Type B pancreatic cell (in vitro differentiated cells): Measurements from ENCODE around the gene HELT. TPM values are rescaled to one million over a fixed set of nuclear protein-coding genes. Genes with fewer than 3 reads are reported as not detected.

ENCODE experiments used
- DNase-seq: peaks from one replicate; pipeline ENCODE4 v3.0.0; 2021; ENCODE audit warnings: mixed read lengths; ENCODE audit not compliant: unreplicated experiment; ENCODE audit errors: extremely low spot score
- H3K27ac Mint-ChIP-seq: 2 replicates; pipeline ENCODE4 v1.8.0; 2021; ENCODE audit warnings: mild to moderate bottlenecking, mixed read lengths
- H3K27me3 Mint-ChIP-seq: 2 replicates; pipeline ENCODE4 v1.8.0; 2021; ENCODE audit warnings: mixed read lengths
- H3K36me3 Mint-ChIP-seq: 2 replicates; pipeline ENCODE4 v1.8.0; 2021; ENCODE audit warnings: mixed read lengths
- H3K4me1 Mint-ChIP-seq: one replicate; pipeline ENCODE4 v1.8.0; 2021; ENCODE audit warnings: mixed read lengths; ENCODE audit not compliant: unreplicated experiment
- H3K4me3 Mint-ChIP-seq: 2 replicates; pipeline ENCODE4 v1.8.0; 2021; ENCODE audit warnings: mild to moderate bottlenecking, mixed read lengths
- H3K9me3 Mint-ChIP-seq: 2 replicates; pipeline ENCODE4 v1.8.0; 2021; ENCODE audit warnings: mixed read lengths
- total RNA-seq: library from RNA; stranded (reverse); gene quantifications from 2 replicates; pipeline ENCODE4 v1.2.1, GENCODE V29; 2021; ENCODE audit warnings: low replicate concordance
- TF ChIP-seq, protein P1 (sequence below): fragments of 200-600 bp; sonication (generic); conservative IDR thresholded peaks from 2 replicates; pipeline ENCODE4 v1.5.0; 2021; ENCODE audit warnings: antibody characterized with exemption, mild to moderate bottlenecking

Gene HELT
- total RNA-seq, 1 donor from 2014 or later: 0.36 TPM

DNA sequence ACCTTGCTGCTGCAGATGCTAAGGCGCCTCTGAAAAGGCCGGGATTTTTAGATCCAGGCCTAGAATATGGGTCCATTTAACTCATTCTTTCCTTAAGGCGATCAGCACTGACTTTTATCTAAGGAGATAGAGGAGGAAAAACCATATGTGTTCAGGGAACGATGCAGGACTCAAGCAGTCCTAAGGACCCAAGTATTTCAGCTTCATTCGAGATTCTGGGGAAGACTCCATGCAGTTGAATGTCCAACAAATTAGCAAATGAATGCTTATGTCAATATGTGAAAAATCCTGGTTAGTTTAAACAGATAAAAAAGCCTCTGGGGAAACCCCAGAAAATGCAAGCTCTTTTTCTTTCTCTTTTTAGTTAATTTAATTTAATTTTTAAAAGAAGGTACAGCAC lies 36.0 kb downstream of the HELT start:
- Mint-ChIP-seq H3K4me1 (peaks cover 11% of the 10 kb centered on the region), H3K27ac (no peak overlapping the region), H3K4me3 (no peak overlapping the region), H3K27me3 (peaks cover 40% of the 10 kb centered on the region), H3K36me3 (peaks cover 5% of the 10 kb centered on the region), H3K9me3 (no peaks in the 10 kb centered on the region)
- DNase-seq: no peak
- TF ChIP-seq, protein P1, sequence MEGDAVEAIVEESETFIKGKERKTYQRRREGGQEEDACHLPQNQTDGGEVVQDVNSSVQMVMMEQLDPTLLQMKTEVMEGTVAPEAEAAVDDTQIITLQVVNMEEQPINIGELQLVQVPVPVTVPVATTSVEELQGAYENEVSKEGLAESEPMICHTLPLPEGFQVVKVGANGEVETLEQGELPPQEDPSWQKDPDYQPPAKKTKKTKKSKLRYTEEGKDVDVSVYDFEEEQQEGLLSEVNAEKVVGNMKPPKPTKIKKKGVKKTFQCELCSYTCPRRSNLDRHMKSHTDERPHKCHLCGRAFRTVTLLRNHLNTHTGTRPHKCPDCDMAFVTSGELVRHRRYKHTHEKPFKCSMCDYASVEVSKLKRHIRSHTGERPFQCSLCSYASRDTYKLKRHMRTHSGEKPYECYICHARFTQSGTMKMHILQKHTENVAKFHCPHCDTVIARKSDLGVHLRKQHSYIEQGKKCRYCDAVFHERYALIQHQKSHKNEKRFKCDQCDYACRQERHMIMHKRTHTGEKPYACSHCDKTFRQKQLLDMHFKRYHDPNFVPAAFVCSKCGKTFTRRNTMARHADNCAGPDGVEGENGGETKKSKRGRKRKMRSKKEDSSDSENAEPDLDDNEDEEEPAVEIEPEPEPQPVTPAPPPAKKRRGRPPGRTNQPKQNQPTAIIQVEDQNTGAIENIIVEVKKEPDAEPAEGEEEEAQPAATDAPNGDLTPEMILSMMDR: no peak

DNA sequence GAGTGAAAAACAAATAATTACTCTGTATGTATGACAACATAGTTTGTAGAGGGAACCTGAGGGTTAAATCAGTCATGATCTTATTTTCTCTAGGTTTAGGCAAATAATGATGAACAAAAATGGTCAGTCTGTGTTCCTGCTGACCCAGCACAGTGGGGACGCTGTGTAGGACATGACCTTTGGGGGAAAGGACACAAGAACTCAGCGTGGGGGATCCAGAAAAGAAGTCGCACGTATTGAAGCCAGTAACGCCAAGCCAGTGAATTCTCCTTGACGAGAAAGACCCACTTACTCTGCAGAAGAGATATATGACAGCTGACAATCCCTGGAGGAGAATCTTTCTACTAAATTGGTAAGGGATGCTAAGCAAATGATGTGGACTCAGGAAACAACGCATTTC lies 36.6 kb downstream of the HELT start:
- Mint-ChIP-seq H3K9me3 (no peaks in the 10 kb centered on the region), H3K36me3 (peaks cover 5% of the 10 kb centered on the region), H3K27ac (no peak overlapping the region), H3K4me1 (peaks cover 9% of the 10 kb centered on the region), H3K4me3 (no peak overlapping the region), H3K27me3 (peaks cover 39% of the 10 kb centered on the region)
- TF ChIP-seq, protein P1: no peak
- no peak for DNase-seq

DNA sequence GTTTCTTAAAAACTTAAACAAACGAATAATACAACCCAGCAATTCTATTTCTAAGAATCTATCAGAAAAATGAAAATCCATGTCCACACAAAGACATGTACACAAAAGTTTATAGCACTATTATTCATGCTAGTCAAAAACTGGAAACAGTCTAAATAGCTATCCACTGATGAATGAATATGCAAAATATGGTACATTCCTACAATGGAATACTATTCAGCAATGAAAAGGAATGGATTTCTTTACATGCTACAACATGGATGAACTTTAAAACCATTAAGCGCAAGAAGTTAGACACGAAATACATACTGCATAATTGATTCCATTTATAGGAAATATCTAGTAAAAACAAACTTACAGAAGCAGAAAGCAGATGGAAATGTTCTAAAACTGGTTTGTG lies 43.3 kb downstream of the HELT start:
- Mint-ChIP-seq H3K27me3 (peaks cover 12% of the 10 kb centered on the region), H3K9me3 (no peaks in the 10 kb centered on the region), H3K4me3 (no peak overlapping the region), H3K4me1 (no peaks in the 10 kb centered on the region), H3K36me3 (no peaks in the 10 kb centered on the region), H3K27ac (no peak overlapping the region)
- DNase-seq: no peak
- TF ChIP-seq, protein P1: no peak

DNA sequence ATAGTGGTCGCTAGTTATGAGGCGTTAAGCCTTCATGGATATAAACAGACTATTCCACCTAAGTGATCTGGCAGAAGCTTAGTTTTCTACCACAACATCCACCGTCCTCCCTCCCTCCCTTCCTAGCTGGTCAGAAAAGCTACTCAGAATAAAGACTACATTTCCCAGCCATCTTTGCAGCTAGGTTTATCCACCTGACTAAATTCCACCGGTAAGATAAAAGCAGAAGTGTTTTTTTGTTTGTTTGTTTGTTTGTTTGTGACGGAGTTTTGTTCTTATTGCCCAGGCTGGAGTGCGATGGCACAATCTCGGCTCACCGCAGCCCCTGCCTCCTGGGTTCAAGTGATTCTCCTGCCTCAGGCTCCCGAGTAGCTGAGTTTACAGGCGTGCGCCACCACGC lies 44.3 kb downstream of the HELT start:
- H3K9me3 Mint-ChIP-seq: no peaks in the 10 kb centered on the region
- H3K27ac Mint-ChIP-seq: no peak overlapping the region
- H3K4me3 Mint-ChIP-seq: no peak overlapping the region
- no peaks in the 10 kb centered on the region for H3K36me3 Mint-ChIP-seq
- TF ChIP-seq, protein P1: no peak
- H3K27me3 Mint-ChIP-seq: peaks cover 5% of the 10 kb centered on the region
- DNase-seq: no peak
- H3K4me1 Mint-ChIP-seq: no peaks in the 10 kb centered on the region

DNA sequence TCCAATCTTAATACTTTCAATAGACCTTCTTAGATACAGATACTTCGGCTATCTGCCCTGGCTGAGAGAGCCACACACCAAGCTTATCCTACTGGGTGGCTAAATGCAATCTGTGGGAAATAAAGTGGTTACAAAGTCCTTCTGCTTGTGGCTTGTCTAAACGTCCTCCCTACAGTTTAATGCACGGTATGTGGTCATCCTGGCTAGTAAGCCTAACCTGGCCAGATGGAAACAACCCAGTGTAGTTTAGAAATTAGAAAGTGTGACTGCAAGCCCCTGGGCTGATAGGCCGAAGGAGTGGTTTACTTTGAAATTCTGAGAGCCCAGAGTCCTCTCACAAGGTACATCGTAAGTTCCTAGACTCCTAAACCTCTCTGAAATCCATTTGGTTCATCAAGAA lies 47.9 kb downstream of the HELT start:
- Mint-ChIP-seq H3K4me1 (no peaks in the 10 kb centered on the region), H3K4me3 (no peak overlapping the region), H3K36me3 (no peaks in the 10 kb centered on the region), H3K9me3 (no peaks in the 10 kb centered on the region), H3K27ac (no peak overlapping the region), H3K27me3 (peaks cover 10% of the 10 kb centered on the region)
- TF ChIP-seq, protein P1: no peak
- no peak for DNase-seq

DNA sequence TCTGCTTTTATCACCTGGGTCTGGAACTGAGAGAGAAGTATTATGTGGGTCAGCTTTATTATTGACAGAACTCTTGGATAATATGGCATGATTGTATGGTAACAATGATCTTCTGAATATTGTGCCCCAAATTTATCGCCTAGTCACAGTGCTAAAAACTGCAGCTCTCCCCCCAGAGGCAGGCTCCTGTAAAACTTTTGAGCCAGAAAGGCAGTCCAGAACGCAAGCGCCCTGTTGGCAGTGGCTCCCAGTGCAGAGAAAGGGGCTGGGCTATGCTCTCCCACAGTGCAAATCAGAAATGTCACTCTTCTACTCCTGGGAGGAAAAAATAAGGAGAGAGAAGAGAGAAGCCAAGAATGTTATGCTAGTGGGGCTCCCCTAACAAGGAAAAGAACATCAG lies 50.5 kb downstream of the HELT start:
- DNase-seq: no peak
- H3K36me3 Mint-ChIP-seq: no peaks in the 10 kb centered on the region
- H3K4me3 Mint-ChIP-seq: no peak overlapping the region
- no peak overlapping the region for H3K27ac Mint-ChIP-seq
- TF ChIP-seq, protein P1: no peak
- no peaks in the 10 kb centered on the region for H3K4me1 Mint-ChIP-seq
- H3K27me3 Mint-ChIP-seq: peaks cover 16% of the 10 kb centered on the region
- no peaks in the 10 kb centered on the region for H3K9me3 Mint-ChIP-seq
